A549 (cell line): ENCODE data around the gene SMAD6. TPM values are rescaled to one million over a fixed set of nuclear protein-coding genes. Genes with fewer than 3 reads are reported as not detected.
A peak's percentile ranks its signal among the peaks of the same experiment; 100 is the strongest.

ENCODE experiments used
- ATAC-seq, 2 experiments: fragments of 200-7000 bp in 1 of 2; fragments of >200 bp in 1 of 2; cut with Nextera tagmentation in 1 of 2; cut with Tn5 transposase in 1 of 2; 3 replicates each; pipeline versions ENCODE4 v1.8.0 to v1.9.1; 2018 to 2020; ENCODE audit warnings: mild to moderate bottlenecking in 1 of 2, moderate library complexity in 1 of 2
- CTCF ChIA-PET: fragments of 300-600 bp; sonication (Branson Sonifier 250); formaldehyde crosslinking; extraction: SDS; loops from one replicate; lab custom pipeline; 2021; ENCODE audit warnings: antibody characterized with exemption, inconsistent platforms; lab: Yijun Ruan, JAX
- POLR2A ChIA-PET: fragments of 350-600 bp; formaldehyde crosslinking; extraction: SDS; loops from one replicate; lab custom pipeline; 2021; ENCODE audit warnings: antibody characterized with exemption, inconsistent platforms; lab: Yijun Ruan, JAX
- DNase-seq, 2 experiments: peaks; one replicate each; pipeline versions ENCODE4 v3.0.0 to v3.0.0-alpha.2; 2011 to 2016; ENCODE audit warnings: low read depth in 1 of 2, low spot score in 1 of 2
- FAIRE-seq: peaks from 2 replicates; lab custom pipeline; 2011; peaks lifted over from hg19 to GRCh38; lab: Jason Lieb, UNC
- H3K27ac ChIP-seq, 2 experiments: fragments of >200 bp; sonication (Bioruptor Twin); formaldehyde crosslinking; 3 replicates each; pipeline ENCODE4 v1.5.1; 2016 to 2017
- H3K4me1 ChIP-seq: fragments of >200 bp; sonication (Bioruptor Twin); formaldehyde crosslinking; 3 replicates; pipeline ENCODE4 v1.6.1; 2016
- H3K4me2 ChIP-seq: fragments of >200 bp; sonication (Bioruptor Twin); formaldehyde crosslinking; 3 replicates; pipeline ENCODE4 v1.6.1; 2016
- H3K4me3 ChIP-seq: fragments of >200 bp; sonication (Bioruptor Twin); formaldehyde crosslinking; 3 replicates; pipeline ENCODE4 v1.5.1; 2016
- H3K9me3 ChIP-seq: fragments of >200 bp; sonication (Bioruptor Twin); formaldehyde crosslinking; 3 replicates; pipeline ENCODE4 v1.6.1; 2016
- BHLHE40 ChIP-seq: IDR thresholded peaks from 2 replicates; pipeline ENCODE4 v1.6.1; 2012; ENCODE audit warnings: low read depth, low read length, inconsistent platforms
- CBX8 ChIP-seq: fragments of 200-600 bp; sonication (generic); IDR thresholded peaks from 2 replicates; pipeline ENCODE4 v1.6.1; 2016
- CHD4 ChIP-seq: fragments of 200-600 bp; sonication (generic); IDR thresholded peaks from 2 replicates; pipeline ENCODE4 v1.6.1; 2016; ENCODE audit warnings: antibody characterized with exemption, mild to moderate bottlenecking, borderline replicate concordance
- CTCF ChIP-seq: fragments of >200 bp; sonication (Bioruptor Twin); formaldehyde crosslinking; IDR thresholded peaks from 3 replicates; pipeline ENCODE4 v1.5.1; 2016
- HDAC2 ChIP-seq: fragments of 200-600 bp; sonication (generic); IDR thresholded peaks from 2 replicates; pipeline ENCODE4 v1.6.1; 2016
- HEYL ChIP-seq: fragments of 250-450 bp; sonication (Bioruptor Pico); IDR thresholded peaks from 2 replicates; pipeline ENCODE4 v1.8.0; 2021; ENCODE audit warnings: mild to moderate bottlenecking, moderate library complexity
- HMGXB4 ChIP-seq: fragments of 250-450 bp; sonication (Bioruptor Pico); IDR thresholded peaks from 2 replicates; pipeline ENCODE4 v1.5.0; 2021; ENCODE audit warnings: mild to moderate bottlenecking, moderate library complexity, borderline replicate concordance
- HOXB13 ChIP-seq: fragments of 250-450 bp; sonication (Bioruptor Pico); IDR thresholded peaks from 2 replicates; pipeline ENCODE4 v1.5.0; 2020; ENCODE audit warnings: low read depth, mild to moderate bottlenecking, moderate library complexity
- HOXB5 ChIP-seq: fragments of 250-450 bp; sonication (Bioruptor Pico); IDR thresholded peaks from 2 replicates; pipeline ENCODE4 v1.5.0; 2020; ENCODE audit warnings: mild to moderate bottlenecking, moderate library complexity
- JUNB ChIP-seq: fragments of >200 bp; sonication (Bioruptor Twin); formaldehyde crosslinking; IDR thresholded peaks from 2 replicates; pipeline ENCODE4 v1.6.1; 2016
- KDM5A ChIP-seq: fragments of 200-600 bp; sonication (generic); IDR thresholded peaks from 2 replicates; pipeline ENCODE4 v1.6.1; 2016; ENCODE audit warnings: antibody characterized with exemption, mild to moderate bottlenecking
- NR3C1 ChIP-seq: fragments of >200 bp; sonication (Bioruptor Twin); formaldehyde crosslinking; IDR thresholded peaks from 3 replicates; pipeline ENCODE4 v1.6.1; 2017
- PBX3 ChIP-seq: IDR thresholded peaks from 2 replicates; pipeline ENCODE4 v1.6.1; 2012
- RAD21 ChIP-seq, 2 experiments: fragments of >200 bp in 1 of 2; sonication (Bioruptor Twin) in 1 of 2; formaldehyde crosslinking in 1 of 2; IDR thresholded peaks in 1 of 2; conservative IDR thresholded peaks in 1 of 2; 2 replicates in 1 of 2; 3 replicates in 1 of 2; pipeline ENCODE4 v1.6.1; 2012 to 2018; ENCODE audit warnings: inconsistent platforms in 1 of 2
- RARB ChIP-seq: fragments of 250-450 bp; sonication (Bioruptor Pico); IDR thresholded peaks from 2 replicates; pipeline ENCODE4 v1.8.0; 2021; ENCODE audit warnings: mild to moderate bottlenecking, moderate library complexity
- RCOR1 ChIP-seq: fragments of 150-350 bp; IDR thresholded peaks from 2 replicates; pipeline ENCODE4 v1.6.1; 2014; ENCODE audit warnings: antibody characterized with exemption, low read length, low read depth
- REST ChIP-seq: fragments of 200-600 bp; sonication (generic); IDR thresholded peaks from 2 replicates; pipeline ENCODE4 v1.6.1; 2016; ENCODE audit warnings: antibody characterized with exemption, mild to moderate bottlenecking, moderate library complexity
- SMC3 ChIP-seq: fragments of >200 bp; sonication (Bioruptor Twin); formaldehyde crosslinking; IDR thresholded peaks from 3 replicates; pipeline ENCODE4 v1.6.1; 2018; ENCODE audit warnings: inconsistent platforms
- ZC3H11A ChIP-seq: fragments of 450-650 bp; IDR thresholded peaks from 2 replicates; pipeline ENCODE4 v1.6.1; 2014; ENCODE audit warnings: antibody characterized with exemption, mild to moderate bottlenecking
- ZFP36 ChIP-seq: fragments of 450-650 bp; IDR thresholded peaks from 2 replicates; pipeline ENCODE4 v1.6.1; 2014; ENCODE audit warnings: borderline replicate concordance; ENCODE audit not compliant: partially characterized antibody
- ZNF302 ChIP-seq: fragments of 250-450 bp; sonication (Bioruptor Pico); IDR thresholded peaks from 2 replicates; pipeline ENCODE4 v1.9.0; 2021; ENCODE audit warnings: inconsistent platforms, mild to moderate bottlenecking, moderate library complexity
- ZSCAN20 ChIP-seq: fragments of 250-450 bp; sonication (Bioruptor Pico); IDR thresholded peaks from 2 replicates; pipeline ENCODE4 v1.8.0; 2022; ENCODE audit warnings: mild to moderate bottlenecking, moderate library complexity
- whole genome bisulfite sequencing: methylation state at CpG from one replicate; pipeline ENCODE4 v1.1.6; 2017; ENCODE audit errors: missing lambda C conversion rate; 5-methylcytosine and 5-hydroxymethylcytosine counted together
- polyA plus RNA-seq, 4 experiments: library from polyadenylated mRNA; depleted of rRNA in 3 of 4; stranded (reverse); fragments of >200 nt; fragmentation: RNase III in 1 of 4; extraction: RNeasy Plus Mini Kit Qiagen cat#74134 plus additional on column Dnase treatment in 1 of 4; gene quantifications; 2 replicates in 3 of 4; 3 replicates in 1 of 4; pipeline ENCODE4 v1.2.3, GENCODE V29; 2011 to 2017

Gene SMAD6
- polyA plus RNA-seq, 2 of the 4 experiments (the other 2 are of a cell fraction) = 9.6 to 46.6 TPM

- TF ChIP-seq HDAC2 (no peak), RCOR1 (no peak)
These were observed 86.0 kb downstream of the SMAD6 start (continued) for GRCh38 chr15:66788024-66788423.

- Histone ChIP-seq H3K9me3 (no peaks in the 10 kb centered on the region), H3K4me1 (peaks cover 19% of the 10 kb centered on the region; the same call in 2 of the 3 replicates), H3K4me3 (no peak overlapping the region), H3K27ac (0 out of 6 replicates have a peak overlapping the region, but pooled peaks of 1 of the 2 experiments have one; percentile 6), H3K4me2 (no peak overlapping the region)
- CTCF ChIA-PET = interaction anchor here (0.6 to 22.8 kb wide), 36 partner anchors 9 to 336 kb away, joined by 3 to 465 read pairs (median 5); partner anchors contain the start of gene SMAD6
- 60% methylated on average over 5 of the region's 5 CpGs for WGBS
- peak; percentile 83 for ATAC-seq
- POLR2A ChIA-PET = interaction anchor here (0.8 to 1.5 kb wide), 3 partner anchors 53 to 88 kb away, joined by 3 to 7 read pairs (median 5); no protein-coding TSS in a partner anchor
- no peak for FAIRE-seq
- TF ChIP-seq CHD4 (peak; percentile 23; the same call in 1 of the 2 replicates), RAD21 (conservative IDR thresholded peaks at IDR 0.05 in 1 of 2, IDR thresholded peaks at IDR 0.05 in 1 of 2) (peak; percentile 72 to 73), ZFP36 (peak; percentile 55), HEYL (CRISPR knock-in tag) (no peak), CTCF (peak; percentile 66), SMC3 (peak; percentile 82)
- DNase-seq = peak in 1 of 2 experiments; percentile 77
These were observed 87.3 kb downstream of the SMAD6 start for GRCh38 chr15:66789029-66790025.

GRCh38 chr15:66795851-66796250 lies 93.8 kb downstream of the SMAD6 start:
- Histone ChIP-seq H3K4me3 (no peak overlapping the region), H3K9me3 (no peaks in the 10 kb centered on the region), H3K27ac (peak overlapping the region in 1 of 2 experiments; percentile 7; a peak in 1 of 6 replicates), H3K4me2 (no peak overlapping the region), H3K4me1 (peaks cover 29% of the 10 kb centered on the region)
- ATAC-seq = no peak
- TF ChIP-seq JUNB (no peak), HEYL (CRISPR knock-in tag) (no peak), ZSCAN20 (CRISPR knock-in tag) (no peak), REST (no peak), CBX8 (no peak), ZNF302 (CRISPR knock-in tag) (no peak), KDM5A (no peak), HOXB5 (no peak), HMGXB4 (CRISPR knock-in tag) (no peak), RARB (no peak), NR3C1 (no peak), HOXB13 (CRISPR knock-in tag) (no peak), BHLHE40 (no peak), ZC3H11A (no peak), PBX3 (no peak)
- DNase-seq = no peak
- ChIA-PET POLR2A (no interaction called here), CTCF (interaction anchor here (1.2 to 22.8 kb wide), 2 partner anchors 54 to 175 kb away, joined by 3 to 465 read pairs; no protein-coding TSS in a partner anchor)
- no peak for FAIRE-seq
- WGBS = 90% methylated on average over 10 of the region's 10 CpGs
